GM18520 (cell line): Measurements from ENCODE around the gene CNTNAP2.

Source experiments
- ATAC-seq: cut with Tn5 transposase; IDR thresholded peaks from one replicate; pipeline ENCODE4 v1.9.1; 2021; ENCODE audit not compliant: unreplicated experiment

Gene CNTNAP2

DNA sequence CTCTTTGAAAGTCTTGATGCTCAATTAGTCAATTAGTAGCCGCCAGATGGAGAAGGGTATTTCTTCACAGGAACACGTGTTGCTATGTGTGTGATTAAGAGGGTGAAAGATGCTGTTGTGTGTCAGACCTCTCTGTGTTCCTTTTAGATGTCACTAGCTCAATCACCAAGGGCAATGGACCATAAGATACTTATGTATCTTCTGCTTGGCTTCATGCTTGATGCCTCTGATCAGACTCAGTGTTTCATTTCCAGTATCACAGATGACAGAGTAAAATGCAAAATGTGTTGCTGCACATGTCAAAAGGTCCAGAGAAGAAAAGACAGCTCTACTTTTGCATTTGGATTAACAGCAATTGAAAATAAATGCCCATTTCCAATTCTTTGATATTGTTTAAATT, 865.9 kb downstream of the CNTNAP2 start:
- no peak for ATAC-seq

DNA sequence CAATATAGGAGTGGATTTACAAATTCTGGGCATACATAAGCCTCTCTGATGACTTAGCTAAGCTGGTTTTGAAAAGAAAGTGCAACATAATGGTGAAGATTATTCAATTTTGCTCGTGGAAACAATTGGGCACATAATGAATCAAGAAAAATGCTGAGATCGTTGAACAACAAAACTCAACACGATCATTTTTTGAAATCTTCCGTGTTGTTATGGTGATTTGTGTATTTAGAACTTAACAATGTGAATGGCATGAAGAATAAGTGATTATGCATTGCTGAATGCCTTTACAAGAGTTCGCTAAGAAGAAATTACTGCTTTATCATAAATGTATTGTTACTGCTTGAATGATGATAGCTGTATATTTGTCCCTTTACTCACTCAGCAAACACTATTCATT, 875.0 kb downstream of the CNTNAP2 start:
- ATAC-seq = no peak

- ATAC-seq = no peak
Observed at GRCh38 chr7:146993764-146994163, 877.2 kb downstream of the CNTNAP2 start.

GRCh38 chr7:147008530-147008929, 891.9 kb downstream of the CNTNAP2 start:
- no peak for ATAC-seq

- no peak for ATAC-seq
Observed at GRCh38 chr7:147012666-147013065, 896.1 kb downstream of the CNTNAP2 start.

- no peak for ATAC-seq
Observed at GRCh38 chr7:147013825-147014224, 897.2 kb downstream of the CNTNAP2 start.

DNA sequence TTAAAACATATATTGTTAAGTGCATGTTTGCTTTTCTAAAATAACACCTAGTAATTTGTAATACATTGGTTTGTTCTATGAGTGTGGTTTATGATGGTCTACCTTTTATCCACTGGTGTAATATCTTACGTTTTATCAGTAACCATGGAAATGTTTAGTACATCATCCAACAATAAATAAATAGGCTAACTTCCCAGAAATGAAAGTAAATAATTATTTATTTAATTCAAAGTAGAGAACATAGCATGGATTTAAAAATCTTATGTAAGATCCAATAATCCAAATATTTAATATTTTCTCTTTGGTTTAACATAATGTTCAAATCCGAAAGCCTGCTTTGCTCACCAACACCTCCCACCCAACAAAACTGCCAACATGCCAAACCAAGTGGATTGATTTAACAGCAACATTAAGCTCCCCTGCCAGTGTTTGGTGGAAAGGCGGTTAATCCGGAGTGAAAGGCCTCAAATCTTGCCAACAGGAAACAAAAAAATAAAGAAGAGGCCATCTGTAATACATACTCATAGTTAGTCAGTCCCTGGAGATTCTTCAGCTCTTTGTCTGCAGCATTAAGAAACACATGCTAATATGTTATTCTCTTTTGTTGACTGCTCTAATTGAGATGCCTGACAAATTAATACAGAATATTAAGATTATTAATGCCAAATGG, 897.8 kb downstream of the CNTNAP2 start:
- no peak for ATAC-seq

DNA sequence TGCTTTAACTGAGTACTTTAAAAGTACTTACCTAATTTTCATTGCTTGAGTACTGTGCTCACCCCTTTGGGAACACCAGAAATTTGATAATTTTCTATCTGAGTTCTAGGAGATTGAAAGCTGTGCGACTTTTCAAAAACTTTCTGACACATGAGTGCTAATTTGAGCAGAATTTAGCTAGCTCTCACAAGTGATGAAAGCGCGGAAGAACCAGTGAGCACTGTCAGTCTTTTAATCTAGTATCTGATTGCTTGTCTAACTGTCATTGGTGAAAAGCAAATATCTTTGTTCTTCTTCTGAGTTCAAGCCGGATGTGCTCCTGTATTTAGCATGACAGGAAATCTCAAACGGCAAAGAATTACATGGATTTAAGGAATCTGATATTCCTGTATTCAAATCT, 899.4 kb downstream of the CNTNAP2 start:
- no peak for ATAC-seq

GRCh38 chr7:147022056-147022455, 905.5 kb downstream of the CNTNAP2 start:
- ATAC-seq = no peak

DNA sequence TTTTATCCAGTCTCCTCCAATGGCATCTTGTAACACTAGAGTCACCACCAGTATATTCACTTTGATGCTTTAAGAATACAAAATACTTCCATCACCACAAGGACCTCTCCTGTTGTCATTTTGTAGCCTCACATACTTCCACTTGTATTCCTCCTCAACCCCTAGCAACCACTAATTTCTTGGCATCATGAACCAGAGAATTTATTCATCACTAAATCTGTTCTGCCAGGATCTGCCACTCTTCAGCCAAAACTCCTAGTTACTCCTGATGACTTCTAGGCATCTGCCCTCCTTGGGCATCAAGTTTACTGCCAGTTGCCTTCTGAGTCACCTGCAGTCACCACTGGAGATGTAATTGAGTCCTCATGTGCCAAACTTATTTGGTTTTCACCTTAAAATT, 906.8 kb downstream of the CNTNAP2 start:
- no peak for ATAC-seq

DNA sequence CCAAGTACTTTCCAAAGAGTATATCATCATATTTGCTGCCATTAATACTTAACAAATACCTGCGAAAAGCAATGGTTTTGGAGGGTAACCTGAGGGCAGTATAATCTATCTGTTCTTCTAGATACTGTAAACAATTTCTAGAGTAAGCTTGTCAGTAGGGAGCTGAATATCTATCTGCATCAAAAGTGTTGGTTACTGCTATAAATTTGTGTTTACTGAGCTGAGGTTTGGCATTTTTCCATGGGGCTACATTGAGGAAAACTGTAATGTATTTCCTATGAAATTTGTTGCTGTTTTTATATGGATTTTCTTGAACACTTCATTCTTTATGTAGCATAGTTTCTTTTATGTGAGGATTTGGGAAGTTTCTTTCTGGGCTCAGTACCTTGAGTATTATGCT, 913.4 kb downstream of the CNTNAP2 start:
- no peak for ATAC-seq

- ATAC-seq = no peak
Observed at GRCh38 chr7:147033641-147034040, 917.0 kb downstream of the CNTNAP2 start.

- ATAC-seq = no peak
Observed at GRCh38 chr7:147041438-147041837, 924.8 kb downstream of the CNTNAP2 start.

DNA sequence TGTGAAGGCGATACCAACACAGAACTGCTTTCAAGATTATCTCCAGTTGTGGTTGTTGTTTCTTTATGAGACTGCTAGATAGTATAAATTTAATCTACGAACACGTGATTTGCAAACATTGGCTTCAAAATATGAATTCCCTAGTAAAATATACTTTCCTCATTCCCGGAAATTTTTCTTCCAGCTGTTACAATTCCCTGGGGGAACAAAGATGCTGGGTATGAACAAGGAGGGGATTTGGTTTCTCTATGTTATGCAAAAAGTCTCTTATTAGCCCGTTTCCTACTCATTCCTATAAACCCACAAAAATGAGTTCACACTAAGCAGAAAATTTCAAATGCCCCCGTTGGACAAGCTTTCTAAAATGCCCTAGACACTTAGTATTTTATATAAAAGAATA, 928.3 kb downstream of the CNTNAP2 start:
- ATAC-seq = no peak

- ATAC-seq = no peak
Observed at GRCh38 chr7:147047696-147048095, 931.1 kb downstream of the CNTNAP2 start.

GRCh38 chr7:147048864-147049263, 932.3 kb downstream of the CNTNAP2 start:
- no peak for ATAC-seq

DNA sequence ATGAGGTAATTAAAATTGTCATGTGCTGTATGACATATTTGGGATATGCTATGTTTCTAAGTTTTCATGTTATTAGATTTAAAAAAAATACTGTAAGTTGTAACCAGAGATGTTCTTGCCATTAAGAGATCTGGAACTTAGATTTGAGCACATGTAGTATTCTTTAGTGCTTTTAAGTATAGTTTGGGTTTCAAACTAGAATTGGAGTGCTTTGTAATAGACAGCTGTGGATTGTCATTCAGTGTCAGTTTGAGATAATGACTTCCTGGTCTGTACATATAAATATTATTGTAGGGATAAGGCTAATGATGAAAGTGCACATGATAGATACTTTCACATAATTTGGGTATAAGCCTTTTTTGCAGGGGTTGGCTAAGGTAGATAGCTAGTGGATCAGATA, 936.2 kb downstream of the CNTNAP2 start:
- no peak for ATAC-seq

DNA sequence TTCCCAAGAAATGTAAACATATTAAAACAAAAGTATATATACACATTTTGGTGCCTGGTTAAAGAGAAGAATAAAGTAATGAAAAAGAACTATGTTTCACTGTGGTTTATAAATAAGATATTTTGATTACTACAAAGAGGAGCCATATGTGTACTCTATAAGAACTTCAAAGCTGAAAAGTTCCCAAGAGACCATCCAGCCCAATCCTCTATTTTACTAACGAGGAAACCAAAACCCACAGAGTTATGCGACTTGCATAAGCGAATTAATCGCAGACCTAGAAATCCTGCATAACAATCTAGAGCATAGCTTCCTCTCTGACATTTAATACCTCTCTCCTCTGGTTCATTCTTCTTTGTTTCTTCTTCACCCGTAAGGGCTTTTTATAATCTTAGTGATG, 937.1 kb downstream of the CNTNAP2 start:
- no peak for ATAC-seq

GRCh38 chr7:147060070-147060469, 943.5 kb downstream of the CNTNAP2 start:
- no peak for ATAC-seq

DNA sequence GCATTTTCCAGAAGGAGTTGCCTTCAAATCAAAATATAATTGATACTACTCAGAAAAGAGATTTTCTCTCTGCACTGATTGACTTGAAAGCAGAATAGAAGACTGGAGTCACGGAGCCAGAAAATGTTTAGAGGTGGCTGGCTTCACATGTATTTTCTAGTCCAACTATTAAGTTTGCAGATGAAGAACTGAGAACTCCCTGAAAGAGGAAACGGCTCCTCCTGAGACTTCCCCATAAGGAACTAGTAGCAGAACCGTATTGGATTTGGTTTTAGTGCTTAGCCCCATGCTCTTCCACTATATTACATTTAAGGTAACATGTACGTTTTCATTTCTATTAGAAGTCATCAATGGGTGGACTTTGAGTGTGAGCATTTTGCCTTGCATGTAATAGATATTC, 946.3 kb downstream of the CNTNAP2 start:
- no peak for ATAC-seq

DNA sequence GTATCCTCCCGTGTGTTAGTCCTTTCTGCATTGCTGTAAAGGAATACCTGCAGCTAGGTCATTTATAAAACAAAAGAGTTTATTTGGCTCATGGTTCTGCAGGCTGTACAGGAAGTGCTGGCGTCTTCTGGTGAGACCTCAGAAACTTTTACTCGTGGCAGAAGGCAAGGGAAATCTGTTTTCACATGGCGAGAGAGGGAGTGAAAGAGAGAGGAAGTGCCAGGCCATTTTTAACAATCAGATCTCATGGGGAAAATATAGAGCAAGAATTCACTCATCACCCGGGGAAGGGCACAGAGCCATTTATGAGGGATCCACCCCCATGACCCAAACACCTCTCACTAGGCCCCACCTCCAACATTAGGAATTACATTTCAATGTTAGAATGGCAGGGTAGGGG, 952.2 kb downstream of the CNTNAP2 start:
- ATAC-seq = no peak

- no peak for ATAC-seq
Observed at GRCh38 chr7:147069771-147070170, 953.2 kb downstream of the CNTNAP2 start.

- ATAC-seq = no peak
Observed at GRCh38 chr7:147070886-147071285, 954.3 kb downstream of the CNTNAP2 start.
